A549 (cell line): ENCODE data around the gene PHGDH. TPM values are rescaled to one million over a fixed set of nuclear protein-coding genes. Genes with fewer than 3 reads are reported as not detected.
A peak's percentile ranks its signal among the peaks of the same experiment; 100 is the strongest.
"Not testable (repeated sequence)": the region's sequence is repeated elsewhere in the genome, so short reads cannot be mapped to it uniquely, and the experiment has no call there.

Experiments
- ATAC-seq, 2 experiments: fragments of 200-7000 bp in 1 of 2; fragments of >200 bp in 1 of 2; cut with Nextera tagmentation in 1 of 2; cut with Tn5 transposase in 1 of 2; 3 replicates each; pipeline versions ENCODE4 v1.8.0 to v1.9.1; 2018 to 2020; ENCODE audit warnings: mild to moderate bottlenecking in 1 of 2, moderate library complexity in 1 of 2
- CTCF ChIA-PET: fragments of 300-600 bp; sonication (Branson Sonifier 250); formaldehyde crosslinking; extraction: SDS; loops from one replicate; lab custom pipeline; 2021; ENCODE audit warnings: antibody characterized with exemption, inconsistent platforms; lab: Yijun Ruan, JAX
- POLR2A ChIA-PET: fragments of 350-600 bp; formaldehyde crosslinking; extraction: SDS; loops from one replicate; lab custom pipeline; 2021; ENCODE audit warnings: antibody characterized with exemption, inconsistent platforms; lab: Yijun Ruan, JAX
- DNase-seq, 2 experiments: peaks; one replicate each; pipeline versions ENCODE4 v3.0.0 to v3.0.0-alpha.2; 2011 to 2016; ENCODE audit warnings: low read depth in 1 of 2, low spot score in 1 of 2
- FAIRE-seq: peaks from 2 replicates; lab custom pipeline; 2011; peaks lifted over from hg19 to GRCh38; lab: Jason Lieb, UNC
- H3K27ac ChIP-seq, 2 experiments: fragments of >200 bp; sonication (Bioruptor Twin); formaldehyde crosslinking; 3 replicates each; pipeline ENCODE4 v1.5.1; 2016 to 2017
- H3K4me1 ChIP-seq: fragments of >200 bp; sonication (Bioruptor Twin); formaldehyde crosslinking; 3 replicates; pipeline ENCODE4 v1.6.1; 2016
- H3K4me2 ChIP-seq: fragments of >200 bp; sonication (Bioruptor Twin); formaldehyde crosslinking; 3 replicates; pipeline ENCODE4 v1.6.1; 2016
- H3K4me3 ChIP-seq: fragments of >200 bp; sonication (Bioruptor Twin); formaldehyde crosslinking; 3 replicates; pipeline ENCODE4 v1.5.1; 2016
- H3K9me3 ChIP-seq: fragments of >200 bp; sonication (Bioruptor Twin); formaldehyde crosslinking; 3 replicates; pipeline ENCODE4 v1.6.1; 2016
- ATOH8 ChIP-seq: fragments of 250-450 bp; sonication (Bioruptor Pico); IDR thresholded peaks from 2 replicates; pipeline ENCODE4 v1.5.0; 2020; ENCODE audit warnings: low read depth, mild to moderate bottlenecking, moderate library complexity
- BCL3 ChIP-seq: fragments of >200 bp; sonication (Bioruptor Twin); formaldehyde crosslinking; IDR thresholded peaks from 3 replicates; pipeline ENCODE4 v1.6.1; 2016
- ELK1 ChIP-seq: fragments of 150-350 bp; IDR thresholded peaks from 2 replicates; pipeline ENCODE4 v1.6.1; 2014; ENCODE audit warnings: low read depth, mild to moderate bottlenecking, low read length
- ESRRA ChIP-seq: fragments of 150-350 bp; IDR thresholded peaks from 2 replicates; pipeline ENCODE4 v1.6.1; 2014; ENCODE audit warnings: mild to moderate bottlenecking, low read length, borderline replicate concordance
- FOSB ChIP-seq: fragments of 250-450 bp; sonication (Bioruptor Pico); IDR thresholded peaks from 2 replicates; pipeline ENCODE4 v1.5.0; 2020; ENCODE audit warnings: mild to moderate bottlenecking, moderate library complexity
- HOXA7 ChIP-seq: fragments of 250-450 bp; sonication (Bioruptor Pico); IDR thresholded peaks from 2 replicates; pipeline ENCODE4 v1.5.0; 2020; ENCODE audit warnings: mild to moderate bottlenecking, moderate library complexity
- HOXB13 ChIP-seq: fragments of 250-450 bp; sonication (Bioruptor Pico); IDR thresholded peaks from 2 replicates; pipeline ENCODE4 v1.5.0; 2020; ENCODE audit warnings: low read depth, mild to moderate bottlenecking, moderate library complexity
- MAFK ChIP-seq: fragments of 450-650 bp; IDR thresholded peaks from 2 replicates; pipeline ENCODE4 v1.6.1; 2014; ENCODE audit not compliant: partially characterized antibody
- MAX ChIP-seq: IDR thresholded peaks from 2 replicates; pipeline ENCODE4 v1.6.1; 2012
- MAZ ChIP-seq: fragments of 150-350 bp; IDR thresholded peaks from 2 replicates; pipeline ENCODE4 v1.6.1; 2014; ENCODE audit warnings: antibody characterized with exemption, low read depth, low read length, borderline replicate concordance
- MYC ChIP-seq: IDR thresholded peaks from 2 replicates; pipeline ENCODE4 v1.6.1; 2012; ENCODE audit warnings: mild to moderate bottlenecking, inconsistent platforms, low read length, improper control_type of control experiment, borderline replicate concordance
- POLR2AphosphoS2 ChIP-seq: conservative IDR thresholded peaks from 2 replicates; pipeline ENCODE4 v1.6.1; 2012; ENCODE audit warnings: low read length, improper control_type of control experiment, inconsistent platforms
- RARB ChIP-seq: fragments of 250-450 bp; sonication (Bioruptor Pico); IDR thresholded peaks from 2 replicates; pipeline ENCODE4 v1.8.0; 2021; ENCODE audit warnings: mild to moderate bottlenecking, moderate library complexity
- RCOR1 ChIP-seq: fragments of 150-350 bp; IDR thresholded peaks from 2 replicates; pipeline ENCODE4 v1.6.1; 2014; ENCODE audit warnings: antibody characterized with exemption, low read length, low read depth
- REST ChIP-seq: fragments of 200-600 bp; sonication (generic); IDR thresholded peaks from 2 replicates; pipeline ENCODE4 v1.6.1; 2016; ENCODE audit warnings: antibody characterized with exemption, mild to moderate bottlenecking, moderate library complexity
- RNF2 ChIP-seq: fragments of 200-600 bp; sonication (generic); IDR thresholded peaks from 2 replicates; pipeline ENCODE4 v1.6.1; 2016; ENCODE audit warnings: low read depth, mild to moderate bottlenecking, antibody characterized with exemption, moderate library complexity, borderline replicate concordance
- TFCP2L1 ChIP-seq: fragments of 250-450 bp; sonication (Bioruptor Pico); IDR thresholded peaks from 2 replicates; pipeline ENCODE4 v1.5.0; 2021; ENCODE audit warnings: mild to moderate bottlenecking
- TP53 ChIP-seq: fragments of 250-450 bp; sonication (Bioruptor Pico); IDR thresholded peaks from 2 replicates; pipeline ENCODE4 v1.5.0; 2021; ENCODE audit warnings: mild to moderate bottlenecking, moderate library complexity
- ZNF302 ChIP-seq: fragments of 250-450 bp; sonication (Bioruptor Pico); IDR thresholded peaks from 2 replicates; pipeline ENCODE4 v1.9.0; 2021; ENCODE audit warnings: inconsistent platforms, mild to moderate bottlenecking, moderate library complexity
- WGBS: methylation state at CpG from one replicate; pipeline ENCODE4 v1.1.6; 2017; ENCODE audit errors: missing lambda C conversion rate; 5-methylcytosine and 5-hydroxymethylcytosine counted together
- polyA plus RNA-seq, 4 experiments: library from polyadenylated mRNA; depleted of rRNA in 3 of 4; stranded (reverse); fragments of >200 nt; fragmentation: RNase III in 1 of 4; extraction: RNeasy Plus Mini Kit Qiagen cat#74134 plus additional on column Dnase treatment in 1 of 4; gene quantifications; 2 replicates in 3 of 4; 3 replicates in 1 of 4; pipeline ENCODE4 v1.2.3, GENCODE V29; 2011 to 2017

PHGDH gene
- polyA plus RNA-seq, 2 of the 4 experiments (the other 2 are of a cell fraction) = 41.4 to 65.6 TPM

GRCh38 chr1:119687434-119688079, 24.2 kb upstream of the PHGDH start:
- no peak overlapping the region for H3K4me2 ChIP-seq
- CTCF ChIA-PET = interaction anchor here (1.5 to 3.7 kb wide), 2 partner anchors 12 to 76 kb away, joined by 4 to 16 read pairs; no protein-coding TSS in a partner anchor
- H3K27ac ChIP-seq = no peak overlapping the region
- H3K9me3 ChIP-seq = no peaks in the 10 kb centered on the region
- H3K4me1 ChIP-seq = no peaks in the 10 kb centered on the region
- POLR2A ChIA-PET = no interaction called here
- 6% methylated on average over 2 of the region's 2 CpGs for WGBS
- ATAC-seq (no peak), DNase-seq (no peak), FAIRE-seq (no peak)
- H3K4me3 ChIP-seq = no peak overlapping the region
- TF ChIP-seq RARB (CRISPR knock-in tag) = no peak
- no peak for TF ChIP-seq TFCP2L1 (CRISPR knock-in tag)
- no peak for TF ChIP-seq MYC
- no peak for TF ChIP-seq ESRRA
- TF ChIP-seq BCL3 = no peak
- no peak for TF ChIP-seq TP53 (CRISPR knock-in tag)

DNA sequence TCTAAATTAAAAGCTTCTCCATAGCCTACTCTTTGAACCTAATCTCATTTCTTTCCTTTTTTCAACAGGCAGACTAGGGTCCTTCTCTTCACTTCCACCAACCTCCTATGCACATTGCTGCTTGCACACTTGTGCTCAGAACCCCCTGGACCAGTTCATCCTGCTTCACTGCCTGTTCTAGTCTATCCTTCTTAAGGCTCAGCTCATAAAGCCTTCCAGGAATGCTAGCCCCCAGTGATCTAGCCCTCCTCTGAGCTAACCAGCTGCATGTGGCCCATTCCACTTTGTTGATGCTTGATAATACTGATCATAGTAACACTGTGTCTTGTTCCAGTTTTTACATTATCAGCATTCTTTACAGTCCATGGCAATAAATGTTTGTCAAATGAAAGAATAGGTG, 22.9 kb upstream of the PHGDH start:
- ATAC-seq = no peak
- no peak overlapping the region for H3K4me2 ChIP-seq
- CTCF ChIA-PET = interaction anchor here (1.5 to 3.7 kb wide), 2 partner anchors 10 to 13 kb away, joined by 3 to 16 read pairs; no protein-coding TSS in a partner anchor

GRCh38 chr1:119689511-119689910, 22.2 kb upstream of the PHGDH start:
- no peak overlapping the region for H3K4me3 ChIP-seq
- no peak for ATAC-seq
- DNase-seq = no peak
- no peak overlapping the region for H3K27ac ChIP-seq
- H3K9me3 ChIP-seq = no peaks in the 10 kb centered on the region
- no peak for TF ChIP-seq REST
- no peak for TF ChIP-seq HOXB13 (CRISPR knock-in tag)
- TF ChIP-seq POLR2AphosphoS2 = no peak
- no peak for TF ChIP-seq HOXA7 (CRISPR knock-in tag)
- TF ChIP-seq ESRRA = no peak
- TF ChIP-seq ZNF302 (CRISPR knock-in tag) = no peak
- no peak for TF ChIP-seq MAZ
- no peak for TF ChIP-seq RCOR1
- no peak for TF ChIP-seq MYC
- TF ChIP-seq FOSB (CRISPR knock-in tag) = no peak
- TF ChIP-seq ATOH8 (CRISPR knock-in tag) = no peak
- TF ChIP-seq ELK1 = no peak
- TF ChIP-seq MAX = no peak
- no peak for TF ChIP-seq TFCP2L1 (CRISPR knock-in tag)
- ChIA-PET CTCF (interaction anchor here (1.5 to 3.7 kb wide), 2 partner anchors 10 to 14 kb away, joined by 3 to 16 read pairs; no protein-coding TSS in a partner anchor), POLR2A (no interaction called here)
- no peak overlapping the region for H3K4me2 ChIP-seq
- no peaks in the 10 kb centered on the region for H3K4me1 ChIP-seq
- FAIRE-seq = no peak

More for the DNA sequence above, 22.9 kb upstream of the PHGDH start:
- DNase-seq = no peak
- no peak overlapping the region for H3K27ac ChIP-seq
- POLR2A ChIA-PET = no interaction called here
- no peaks in the 10 kb centered on the region for H3K9me3 ChIP-seq
- TF ChIP-seq RNF2 (no peak), MAFK (peak; percentile 24)
- FAIRE-seq = no peak
- no peak overlapping the region for H3K4me3 ChIP-seq
- no peaks in the 10 kb centered on the region for H3K4me1 ChIP-seq

DNA sequence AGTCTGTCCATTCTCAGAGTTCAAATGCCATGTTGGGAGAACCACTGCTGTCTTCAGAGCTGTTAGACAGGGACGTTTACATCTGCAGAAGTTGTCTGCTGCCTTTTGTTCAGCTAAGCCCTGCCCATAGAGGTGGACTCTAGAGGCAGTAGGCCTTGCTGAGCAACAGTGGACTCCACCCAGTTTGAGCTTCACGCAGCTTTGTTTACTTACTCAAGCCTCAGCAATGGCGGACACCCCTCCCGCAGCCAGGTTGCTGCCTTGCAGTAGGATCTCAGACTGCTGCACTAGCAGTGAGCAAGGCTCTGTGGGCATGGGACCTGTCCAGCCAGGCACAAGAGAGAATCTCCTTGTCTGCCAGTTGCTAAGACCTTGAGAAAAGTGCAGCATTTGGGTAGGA, 14.9 kb upstream of the PHGDH start:
- POLR2A ChIA-PET = interaction anchor here (0.8 kb wide), 1 partner anchor 15 kb away, joined by 4 read pairs; the partner anchor contains the start of gene PHGDH

More for the DNA sequence above, 14.9 kb upstream of the PHGDH start:
- FAIRE-seq, H3K4me3 ChIP-seq, ATAC-seq, H3K27ac ChIP-seq, CTCF ChIA-PET, H3K4me2 ChIP-seq, H3K9me3 ChIP-seq, DNase-seq, H3K4me1 ChIP-seq: not testable (repeated sequence)
- WGBS = 13% methylated on average over 2 of the region's 4 CpGs
